Measurements from ENCODE around the gene MANBA. TPM values are rescaled to one million over a fixed set of nuclear protein-coding genes. Genes with fewer than 3 reads are reported as not detected.

The MANBA gene
- total and polyA plus RNA-seq, 2 of the 13 experiments (the other 11 are each of a cell fraction or from before 2014, with no cell fraction given): 11.7 to 33.3 TPM

GRCh38 chr4:102623622-102624021 lies 137.1 kb downstream of the MANBA start (continued):
- TF ChIP-seq RAD21 (CRISPR knock-in tag; IDR thresholded peaks at IDR 0.05) (peak; percentile 45; the same call in 1 of the 2 replicates), ZMYM3 (CRISPR knock-in tag; IDR thresholded peaks at IDR 0.05) (0 out of 2 replicates have a peak, but pooled peaks have one; percentile 26), SALL1 (CRISPR knock-in tag; IDR thresholded peaks at IDR 0.05) (peak; percentile 30; the same call in 1 of the 2 replicates)

GRCh38 chr4:102620697-102621497 lies 139.9 kb downstream of the MANBA start:
- TSS peak; percentile 55 for BruUV-seq (replicated peaks)
- Histone ChIP-seq H3K9me3 (ENCODE audit: low read length) (no peaks in the 10 kb centered on the region), H3K27ac (ENCODE audit: extremely low read length, insufficient read depth, low read length) (peak overlapping the region; percentile 88), H3K27me3 (ENCODE audit: control insufficient read depth in 1 of 2, insufficient read depth in 2 of 2, low read length in 2 of 2) (no peaks in the 10 kb centered on the region), H3K4me2 (ENCODE audit: low read depth, low read length) (peak overlapping the region; percentile 82), H4K20me1 (ENCODE audit: insufficient read depth, low read length) (no peaks in the 10 kb centered on the region), H3K9ac (ENCODE audit: insufficient read depth, low read depth, low read length) (peak overlapping the region; percentile 63), H3K36me3 (replicated peaks in 1 of 2; ENCODE audit: control insufficient read depth in 1 of 2, insufficient read depth in 2 of 2, low read length in 2 of 2) (peaks cover 0 to 9% of the 10 kb centered on the region in 2 experiments; a peak in 1 of 5 replicates), H3K4me3 (replicated peaks in 1 of 3; ENCODE audit: insufficient read depth in 1 of 3, low read depth in 2 of 3, low read length in 3 of 3) (peak overlapping the region; percentile 42 to 60 (median 49); a peak in 4 of 6 replicates), H3K79me2 (ENCODE audit: insufficient read depth, low read length) (no peaks in the 10 kb centered on the region), H3K4me1 (ENCODE audit: insufficient read depth, low read length) (peaks cover 59% of the 10 kb centered on the region), H2AFZ (ENCODE audit: low read length) (no peak overlapping the region)
- intact Hi-C loops (cut with micrococcal nuclease; ENCODE audit: unreplicated experiment): loop anchor here (1.0 to 10.0 kb wide), 7 partner anchors 94 to 478 kb away; partner anchors contain the start of genes BDH2 and NFKB1
- DNase-seq (ENCODE audit: low spot score) (peak; percentile 92), FAIRE-seq (peak; percentile 66), ATAC-seq (peak; percentile 93)
- in situ Hi-C loops (cut with HindIII; ENCODE audit: extremely low pct_ligation_motif_present, low pct_unique_long_range_greater_than_20kb): loop anchor here (5.0 kb wide), 2 partner anchors 386 to 476 kb away; partner anchors contain the start of gene BDH2
- ChIA-PET CTCF (ENCODE audit: low intra/inter-chr PET ratio, low total read pairs) (interaction anchor here (1.6 to 2.0 kb wide), 2 partner anchors 388 to 471 kb away, joined by 4 to 16 read pairs; no protein-coding TSS in a partner anchor), POLR2A (interaction anchor here (0.8 to 3.3 kb wide), 15 partner anchors 8 to 479 kb away, joined by 3 to 23 read pairs (median 4); partner anchors contain the start of genes BDH2, CISD2, MANBA and UBE2D3)
- WGBS (ENCODE audit: low lambda C conversion rate): 25% methylated on average over 8 of the region's 8 CpGs
- TF ChIP-seq CHCHD3 (CRISPR knock-in tag; IDR thresholded peaks at IDR 0.05) (no peak), CAMTA2 (CRISPR knock-in tag; IDR thresholded peaks at IDR 0.05; ENCODE audit: borderline replicate concordance) (no peak), KDM3A (CRISPR knock-in tag; IDR thresholded peaks at IDR 0.05; ENCODE audit: low read depth) (no peak), ZNF484 (CRISPR knock-in tag; IDR thresholded peaks at IDR 0.05; ENCODE audit: borderline replicate concordance, low read depth) (no peak), GLI4 (CRISPR knock-in tag; IDR thresholded peaks at IDR 0.05; ENCODE audit: borderline replicate concordance) (no peak), ZNF570 (CRISPR knock-in tag; IDR thresholded peaks at IDR 0.05; ENCODE audit: borderline replicate concordance) (no peak), ZBTB4 (CRISPR knock-in tag; IDR thresholded peaks at IDR 0.05; ENCODE audit: borderline replicate concordance) (no peak), MAF1 (CRISPR knock-in tag; IDR thresholded peaks at IDR 0.05; ENCODE audit: borderline replicate concordance) (no peak), ZNF563 (CRISPR knock-in tag; IDR thresholded peaks at IDR 0.05) (no peak), ZNF430 (CRISPR knock-in tag; IDR thresholded peaks at IDR 0.05) (0 out of 2 replicates have a peak, but pooled peaks have one; percentile 25), ZNF761 (CRISPR knock-in tag; conservative IDR thresholded peaks at IDR 0.05) (no peak), ZNF292 (CRISPR knock-in tag; IDR thresholded peaks at IDR 0.05; ENCODE audit: borderline replicate concordance, low read depth) (no peak)
- TF ChIP-seq, protein P1, sequence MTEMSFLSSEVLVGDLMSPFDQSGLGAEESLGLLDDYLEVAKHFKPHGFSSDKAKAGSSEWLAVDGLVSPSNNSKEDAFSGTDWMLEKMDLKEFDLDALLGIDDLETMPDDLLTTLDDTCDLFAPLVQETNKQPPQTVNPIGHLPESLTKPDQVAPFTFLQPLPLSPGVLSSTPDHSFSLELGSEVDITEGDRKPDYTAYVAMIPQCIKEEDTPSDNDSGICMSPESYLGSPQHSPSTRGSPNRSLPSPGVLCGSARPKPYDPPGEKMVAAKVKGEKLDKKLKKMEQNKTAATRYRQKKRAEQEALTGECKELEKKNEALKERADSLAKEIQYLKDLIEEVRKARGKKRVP (CRISPR knock-in tag; IDR thresholded peaks at IDR 0.05): no peak
- TF ChIP-seq, protein P2, sequence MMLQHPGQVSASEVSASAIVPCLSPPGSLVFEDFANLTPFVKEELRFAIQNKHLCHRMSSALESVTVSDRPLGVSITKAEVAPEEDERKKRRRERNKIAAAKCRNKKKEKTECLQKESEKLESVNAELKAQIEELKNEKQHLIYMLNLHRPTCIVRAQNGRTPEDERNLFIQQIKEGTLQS (CRISPR knock-in tag; IDR thresholded peaks at IDR 0.05): peak; percentile 86
